ENCODE data around the gene WDR88. TPM values are rescaled to one million over a fixed set of nuclear protein-coding genes. Genes with fewer than 3 reads are reported as not detected.
"Not testable (repeated sequence)": the region's sequence is repeated elsewhere in the genome, so short reads cannot be mapped to it uniquely, and the experiment has no call there.

The WDR88 gene
- total RNA-seq, 3 donors from 2014 or later: not detected

DNA sequence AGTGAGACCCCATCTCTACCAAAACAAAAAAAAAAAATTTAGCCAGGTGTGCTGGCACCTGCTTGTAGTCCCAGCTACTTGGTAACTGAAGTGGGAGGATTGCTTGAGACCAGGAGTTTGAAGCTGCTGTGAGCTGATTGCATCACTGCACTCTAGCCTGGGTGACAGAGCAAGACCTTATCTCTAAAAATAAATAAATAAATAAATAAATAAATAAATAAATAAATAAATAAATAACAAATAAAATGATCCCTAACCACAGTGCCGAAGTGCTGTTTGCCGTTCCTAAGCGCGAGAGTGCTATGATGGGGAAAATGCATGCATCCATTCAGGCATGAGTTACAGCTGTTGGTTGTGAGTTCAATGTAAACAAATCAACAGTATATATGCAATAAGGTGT lies 27.2 kb downstream of the WDR88 start:
- intact Hi-C loops (cut with DNase I; ENCODE audit: low total_unique reads): no loop called here
- no peak overlapping the region for H3K4me3 ChIP-seq
- no peak overlapping the region for H3K27ac ChIP-seq
- H3K27me3 ChIP-seq: no peaks in the 10 kb centered on the region
- no peaks in the 10 kb centered on the region for H3K9me3 ChIP-seq
- TF ChIP-seq, protein P1, sequence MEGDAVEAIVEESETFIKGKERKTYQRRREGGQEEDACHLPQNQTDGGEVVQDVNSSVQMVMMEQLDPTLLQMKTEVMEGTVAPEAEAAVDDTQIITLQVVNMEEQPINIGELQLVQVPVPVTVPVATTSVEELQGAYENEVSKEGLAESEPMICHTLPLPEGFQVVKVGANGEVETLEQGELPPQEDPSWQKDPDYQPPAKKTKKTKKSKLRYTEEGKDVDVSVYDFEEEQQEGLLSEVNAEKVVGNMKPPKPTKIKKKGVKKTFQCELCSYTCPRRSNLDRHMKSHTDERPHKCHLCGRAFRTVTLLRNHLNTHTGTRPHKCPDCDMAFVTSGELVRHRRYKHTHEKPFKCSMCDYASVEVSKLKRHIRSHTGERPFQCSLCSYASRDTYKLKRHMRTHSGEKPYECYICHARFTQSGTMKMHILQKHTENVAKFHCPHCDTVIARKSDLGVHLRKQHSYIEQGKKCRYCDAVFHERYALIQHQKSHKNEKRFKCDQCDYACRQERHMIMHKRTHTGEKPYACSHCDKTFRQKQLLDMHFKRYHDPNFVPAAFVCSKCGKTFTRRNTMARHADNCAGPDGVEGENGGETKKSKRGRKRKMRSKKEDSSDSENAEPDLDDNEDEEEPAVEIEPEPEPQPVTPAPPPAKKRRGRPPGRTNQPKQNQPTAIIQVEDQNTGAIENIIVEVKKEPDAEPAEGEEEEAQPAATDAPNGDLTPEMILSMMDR (IDR thresholded peaks at IDR 0.05): no peak
- no peak for TF ChIP-seq POLR2A (IDR thresholded peaks at IDR 0.05)
- no peak for TF ChIP-seq POLR2AphosphoS5 (IDR thresholded peaks at IDR 0.05)
- DNase-seq (ENCODE audit: low spot score in 2 of 2): no peak
- no peaks in the 10 kb centered on the region for H3K4me1 ChIP-seq
- H3K36me3 ChIP-seq: no peaks in the 10 kb centered on the region

DNA sequence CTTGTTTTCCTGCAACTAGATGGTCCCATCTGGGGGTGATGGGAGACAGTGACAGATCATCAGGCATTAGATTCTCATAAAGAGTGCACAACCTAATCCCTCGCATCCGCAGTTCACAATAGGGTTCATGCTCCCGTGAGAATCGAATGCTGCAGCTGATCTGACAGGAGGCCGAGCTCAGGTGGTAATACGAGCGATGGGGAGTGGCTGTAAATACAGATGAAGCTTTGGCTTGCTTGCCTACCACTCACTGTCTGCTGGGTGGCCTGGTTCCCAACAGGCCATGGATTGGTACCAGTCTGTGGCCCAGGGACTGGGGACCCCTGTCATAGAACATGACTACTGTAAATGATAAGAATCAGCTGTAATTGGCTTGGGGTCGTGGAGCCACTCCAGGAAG lies 28.0 kb downstream of the WDR88 start:
- H3K4me3 ChIP-seq: no peak overlapping the region
- DNase-seq (ENCODE audit: low spot score in 2 of 2): no peak
- H3K27ac ChIP-seq: no peak overlapping the region
- no peaks in the 10 kb centered on the region for H3K9me3 ChIP-seq
- intact Hi-C loops (cut with DNase I; ENCODE audit: low total_unique reads): no loop called here
- no peaks in the 10 kb centered on the region for H3K27me3 ChIP-seq
- TF ChIP-seq, protein P1 (IDR thresholded peaks at IDR 0.05): no peak
- TF ChIP-seq POLR2AphosphoS5 (IDR thresholded peaks at IDR 0.05): no peak
- no peak for TF ChIP-seq POLR2A (IDR thresholded peaks at IDR 0.05)
- H3K4me1 ChIP-seq: no peaks in the 10 kb centered on the region
- H3K36me3 ChIP-seq: no peaks in the 10 kb centered on the region

DNA sequence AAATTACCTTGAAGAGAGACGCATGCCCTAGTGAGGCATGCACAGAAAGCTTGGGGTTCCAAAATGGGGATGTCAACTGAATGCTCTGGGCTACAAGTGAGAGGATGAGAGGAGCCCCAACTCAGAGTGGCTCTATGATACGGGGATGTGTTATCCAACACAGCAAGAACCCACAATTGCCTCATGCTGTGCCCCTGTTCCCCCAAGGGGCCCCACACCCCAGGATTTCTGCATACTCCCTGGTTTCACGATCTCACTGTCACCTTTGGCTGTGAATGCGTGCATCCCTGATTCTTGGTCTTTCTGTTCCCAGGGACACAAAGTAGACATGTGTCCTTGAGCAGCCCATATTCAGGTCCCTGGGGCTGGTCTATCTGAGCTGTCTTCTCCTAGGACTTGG lies 29.3 kb downstream of the WDR88 start:
- no peaks in the 10 kb centered on the region for H3K27me3 ChIP-seq
- H3K36me3 ChIP-seq: no peaks in the 10 kb centered on the region
- no peak overlapping the region for H3K27ac ChIP-seq
- DNase-seq (ENCODE audit: low spot score in 2 of 2): no peak
- no peak overlapping the region for H3K4me3 ChIP-seq
- no peaks in the 10 kb centered on the region for H3K9me3 ChIP-seq
- no peak for TF ChIP-seq POLR2AphosphoS5 (IDR thresholded peaks at IDR 0.05)
- TF ChIP-seq, protein P1 (IDR thresholded peaks at IDR 0.05): no peak
- TF ChIP-seq POLR2A (IDR thresholded peaks at IDR 0.05): no peak
- H3K4me1 ChIP-seq: no peaks in the 10 kb centered on the region
- intact Hi-C loops (cut with DNase I; ENCODE audit: low total_unique reads): no loop called here

DNA sequence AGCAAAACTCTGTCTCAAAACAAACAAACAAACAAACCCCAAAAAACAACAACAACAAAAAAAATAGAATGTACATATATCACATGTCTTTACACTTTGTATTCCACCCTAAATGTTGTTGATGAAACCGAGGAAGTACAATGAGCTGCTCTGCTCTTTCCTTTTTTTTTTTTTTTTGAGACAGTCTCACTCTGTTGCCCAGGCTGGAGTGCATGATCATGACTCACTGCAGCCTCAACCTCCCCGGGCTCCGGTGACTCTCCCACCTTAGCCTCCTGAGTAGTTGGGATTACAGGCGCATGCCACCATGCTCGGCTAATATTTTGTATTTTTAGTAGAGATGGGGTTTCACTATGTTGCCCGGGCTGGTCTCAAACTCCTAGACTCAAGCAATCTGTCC lies 31.6 kb downstream of the WDR88 start:
- no peaks in the 10 kb centered on the region for H3K9me3 ChIP-seq
- no peak for TF ChIP-seq POLR2A (IDR thresholded peaks at IDR 0.05)
- no peak for TF ChIP-seq POLR2AphosphoS5 (IDR thresholded peaks at IDR 0.05)
- TF ChIP-seq, protein P1 (IDR thresholded peaks at IDR 0.05): no peak
- H3K4me1 ChIP-seq: no peaks in the 10 kb centered on the region
- no peaks in the 10 kb centered on the region for H3K27me3 ChIP-seq
- DNase-seq (ENCODE audit: low spot score in 2 of 2): no peak
- H3K4me3 ChIP-seq: no peak overlapping the region
- H3K27ac ChIP-seq: no peak overlapping the region
- H3K36me3 ChIP-seq: no peaks in the 10 kb centered on the region
- intact Hi-C loops (cut with DNase I; ENCODE audit: low total_unique reads): no loop called here

DNA sequence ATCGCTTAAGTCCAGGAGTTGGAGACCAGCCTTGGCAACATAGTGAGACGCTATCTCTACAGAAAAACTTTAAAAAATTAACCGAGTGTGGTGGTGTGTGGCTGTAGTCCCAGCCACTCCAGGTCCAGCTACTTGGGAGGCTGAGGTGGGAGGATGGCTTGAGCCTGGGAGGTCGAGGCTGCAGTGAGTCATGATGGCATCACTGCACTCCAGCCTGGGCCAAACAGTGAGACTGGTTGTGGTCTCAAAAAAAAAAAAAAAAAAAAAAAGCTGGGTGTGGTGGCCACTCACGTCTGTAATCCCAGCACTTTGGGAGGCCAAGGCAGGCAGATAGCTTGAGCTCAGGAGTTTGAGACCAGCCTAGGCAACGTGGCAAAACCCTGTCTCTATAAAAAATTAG lies 34.1 kb downstream of the WDR88 start:
- DNase-seq (ENCODE audit: low spot score in 2 of 2); H3K9me3 ChIP-seq; intact Hi-C loops (cut with DNase I; ENCODE audit: low total_unique reads); H3K4me3 ChIP-seq; H3K27me3 ChIP-seq; H3K27ac ChIP-seq; H3K4me1 ChIP-seq; H3K36me3 ChIP-seq: not testable (repeated sequence)

DNA sequence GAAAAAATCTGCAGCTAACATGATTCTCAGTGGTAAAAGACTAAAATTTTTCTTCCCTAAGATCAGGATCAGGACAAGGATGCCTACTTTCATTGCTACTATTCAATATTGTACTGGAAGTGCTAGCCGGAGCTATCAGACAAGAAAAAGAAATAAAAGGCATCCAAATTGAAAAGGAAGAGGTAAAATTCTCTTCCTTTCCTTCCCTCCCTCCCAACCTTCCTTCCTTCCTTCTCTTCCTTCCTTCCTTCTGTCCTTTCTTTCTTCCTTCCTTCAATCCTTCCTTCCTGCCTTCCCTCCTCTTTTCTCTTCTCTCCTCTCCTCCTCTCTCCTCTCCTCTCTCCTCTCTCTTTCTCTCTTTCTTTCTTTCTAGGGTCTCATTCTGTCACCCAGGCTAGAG lies 35.5 kb downstream of the WDR88 start:
- H3K9me3 ChIP-seq: no peaks in the 10 kb centered on the region
- intact Hi-C loops (cut with DNase I; ENCODE audit: low total_unique reads): no loop called here
- no peak for DNase-seq (ENCODE audit: low spot score in 2 of 2)
- TF ChIP-seq POLR2A (IDR thresholded peaks at IDR 0.05) (no peak), POLR2AphosphoS5 (IDR thresholded peaks at IDR 0.05) (no peak)
- TF ChIP-seq, protein P1 (IDR thresholded peaks at IDR 0.05): no peak
- H3K36me3 ChIP-seq: no peaks in the 10 kb centered on the region
- H3K27me3 ChIP-seq: no peaks in the 10 kb centered on the region
- no peaks in the 10 kb centered on the region for H3K4me1 ChIP-seq
- no peak overlapping the region for H3K4me3 ChIP-seq
- no peak overlapping the region for H3K27ac ChIP-seq
